ELR (cell line): ENCODE measurements around the gene PAK6.

Source experiments
- DNase-seq: peaks from one replicate; pipeline ENCODE4 v3.0.0-alpha.2; 2015; ENCODE audit warnings: low read depth

The PAK6 gene

DNA sequence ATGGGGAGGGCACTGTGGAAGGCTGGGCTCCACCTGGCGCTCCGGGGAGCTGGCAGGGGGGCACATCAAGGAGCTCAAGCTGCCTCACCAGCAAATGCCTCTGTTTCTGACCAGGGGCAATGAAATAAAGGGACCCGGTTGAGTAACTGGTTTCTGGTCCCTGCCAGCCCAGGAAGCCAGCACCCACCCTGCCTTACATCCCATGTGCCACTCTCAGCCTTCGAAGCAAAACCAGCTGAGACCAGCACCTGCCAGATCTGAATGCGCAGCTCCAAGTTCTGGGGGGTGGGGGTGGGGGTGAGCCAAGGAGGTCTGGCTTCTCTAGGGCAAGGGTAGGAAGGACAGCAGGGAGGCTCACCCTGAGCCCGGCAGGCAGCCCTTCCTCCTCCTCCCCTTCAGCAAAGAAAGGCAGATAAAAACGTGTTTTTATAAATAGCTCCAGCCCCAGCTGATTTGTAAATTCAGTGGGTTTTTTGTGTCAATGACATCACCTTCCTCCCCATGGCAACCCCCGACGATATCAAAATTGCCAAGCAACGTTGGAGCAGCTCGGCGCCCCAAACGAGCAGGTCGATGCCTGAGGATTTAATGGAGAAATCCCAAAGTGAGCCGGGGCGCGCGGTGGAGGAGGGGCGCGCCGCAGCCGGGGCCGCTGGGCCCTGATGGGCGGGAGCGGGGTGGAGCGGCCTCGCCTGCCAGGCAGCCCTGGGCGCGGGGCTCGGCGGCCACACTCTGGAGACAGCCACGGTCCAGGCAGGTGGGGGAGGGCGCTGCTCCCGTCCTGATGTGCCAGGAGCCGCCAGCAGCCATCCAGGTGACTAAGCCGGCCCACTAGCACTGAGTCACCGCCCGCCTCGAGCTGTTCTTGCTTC lies at the start of gene PAK6:
PAK6 (plus strand) TSS at position 532 of the 872 bp plus-strand sequence. CDS start 25,723 bp downstream, outside the sequence.
- DNase-seq, result peak; percentile 80

DNA sequence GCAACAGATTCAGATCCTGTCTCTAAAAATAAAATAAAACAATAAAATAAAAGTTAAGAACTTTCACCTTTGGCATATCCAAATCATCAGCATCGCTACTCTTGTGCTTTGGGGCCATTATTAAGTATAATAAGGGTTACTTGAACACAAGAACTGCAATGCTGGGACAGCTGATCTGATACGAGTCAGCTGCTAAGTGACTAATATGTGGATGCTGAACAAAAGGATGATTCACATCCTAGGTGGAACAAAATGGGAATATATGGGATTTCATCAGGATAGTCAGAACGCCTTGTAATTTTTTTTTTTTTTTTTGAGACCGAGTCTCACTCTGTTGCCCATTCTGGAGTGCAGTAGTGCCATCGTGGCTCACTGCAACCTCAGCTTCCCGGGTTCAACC lies 48.3 kb upstream of the PAK6 start:
- peak; percentile 90 for DNase-seq

GRCh38 chr15:40192942-40193341 lies 45.9 kb upstream of the PAK6 start:
- peak; percentile 41 for DNase-seq

GRCh38 chr15:40197434-40197833 lies 41.4 kb upstream of the PAK6 start:
- DNase-seq, result no peak

DNA sequence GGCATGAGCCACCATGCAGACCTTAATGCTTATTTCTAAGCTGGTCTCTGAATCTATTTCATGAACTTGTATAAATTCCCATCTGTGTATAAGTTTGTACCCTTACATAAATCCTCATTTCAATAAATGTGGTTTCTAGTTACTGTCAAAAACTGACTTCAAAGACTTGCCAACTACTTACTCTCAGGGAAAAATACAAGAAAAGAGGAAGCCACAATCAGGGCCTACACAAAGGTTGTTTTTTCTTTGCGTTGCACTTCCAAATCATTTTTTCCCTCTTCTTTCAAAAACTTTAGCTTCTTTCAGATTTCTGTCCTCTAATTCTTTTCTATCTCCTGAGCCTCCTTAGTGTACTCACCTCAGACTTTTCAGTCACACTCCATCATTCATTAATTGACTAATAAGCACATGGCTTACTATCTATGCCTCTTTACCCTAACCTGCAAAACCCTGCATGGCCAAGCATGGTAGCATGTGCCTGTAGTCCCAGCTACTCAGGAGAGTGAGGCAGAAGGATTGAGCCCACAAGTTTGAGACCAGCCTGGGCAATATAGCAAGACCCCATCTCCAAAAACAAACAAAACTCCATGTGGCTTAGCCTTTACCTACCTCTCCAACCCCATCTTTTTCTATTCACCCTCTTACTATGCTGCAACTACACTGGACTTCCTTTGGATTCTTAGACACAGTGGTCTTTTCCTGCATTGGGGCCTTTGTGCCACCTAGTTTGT lies 40.3 kb upstream of the PAK6 start:
- DNase-seq, result no peak

DNA sequence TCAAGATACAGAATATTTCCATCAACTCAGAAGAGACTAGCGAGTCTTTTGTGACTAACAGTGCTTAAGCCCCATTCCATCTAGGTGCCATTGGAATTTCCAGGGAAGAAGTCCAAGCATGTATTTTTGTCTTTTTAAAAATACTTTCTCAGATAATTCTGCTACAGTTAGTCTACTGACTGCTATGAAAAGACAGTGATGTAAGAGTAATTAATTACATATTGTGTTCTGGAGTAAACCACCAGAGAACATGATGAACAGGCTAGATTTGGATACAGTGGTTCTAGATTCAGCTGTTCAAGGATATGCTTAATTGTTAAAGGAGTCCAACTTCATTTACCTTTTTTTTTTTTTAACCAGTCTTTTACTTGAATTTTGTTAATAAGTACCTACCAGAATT lies 34.8 kb upstream of the PAK6 start:
- no peak for DNase-seq

- peak; percentile 75 for DNase-seq
These were observed 21.6 kb upstream of the PAK6 start for GRCh38 chr15:40217166-40217824.

DNA sequence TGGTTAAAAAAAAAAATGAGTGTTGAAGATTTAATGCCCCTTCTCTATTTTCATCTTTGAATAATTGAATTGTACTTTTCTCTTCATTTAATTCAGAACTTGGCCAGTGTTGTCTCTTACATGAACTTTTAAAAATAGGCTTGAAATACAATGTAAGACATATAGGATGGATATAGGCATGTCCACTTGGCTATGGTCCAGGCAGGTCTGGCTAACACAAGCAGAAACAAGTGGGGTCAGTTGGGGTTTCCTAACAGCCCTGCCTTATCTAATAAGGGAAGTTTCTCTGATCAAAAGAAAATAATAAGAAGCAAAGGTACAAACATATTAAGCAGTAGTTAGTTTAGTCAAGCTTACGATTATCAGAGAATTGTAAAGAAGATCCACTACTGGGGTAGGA lies 19.1 kb upstream of the PAK6 start:
- no peak for DNase-seq

- no peak for DNase-seq
These were observed 16.7 kb upstream of the PAK6 start for GRCh38 chr15:40222131-40222530.

DNA sequence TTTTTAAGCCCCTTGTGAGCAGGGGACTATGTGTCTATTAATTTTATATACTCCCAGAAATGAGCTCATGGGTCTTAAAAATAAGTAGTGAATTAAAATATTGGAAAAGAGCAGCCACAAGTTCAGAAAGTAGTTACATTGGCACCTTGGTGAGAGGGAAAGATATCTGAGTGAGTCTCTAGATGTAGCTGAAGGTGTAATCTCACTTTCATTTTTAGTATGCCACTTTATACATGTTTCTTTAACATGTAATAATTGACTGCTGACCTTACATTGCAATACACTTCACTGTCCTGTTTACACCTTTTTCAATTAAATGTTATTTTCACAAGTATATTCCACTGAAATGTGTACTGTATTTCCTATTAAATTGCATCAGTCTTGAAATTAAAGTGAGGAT lies 12.1 kb upstream of the PAK6 start:
- no peak for DNase-seq

- DNase-seq, result no peak
These were observed 9.5 kb upstream of the PAK6 start for GRCh38 chr15:40229316-40229715.

DNA sequence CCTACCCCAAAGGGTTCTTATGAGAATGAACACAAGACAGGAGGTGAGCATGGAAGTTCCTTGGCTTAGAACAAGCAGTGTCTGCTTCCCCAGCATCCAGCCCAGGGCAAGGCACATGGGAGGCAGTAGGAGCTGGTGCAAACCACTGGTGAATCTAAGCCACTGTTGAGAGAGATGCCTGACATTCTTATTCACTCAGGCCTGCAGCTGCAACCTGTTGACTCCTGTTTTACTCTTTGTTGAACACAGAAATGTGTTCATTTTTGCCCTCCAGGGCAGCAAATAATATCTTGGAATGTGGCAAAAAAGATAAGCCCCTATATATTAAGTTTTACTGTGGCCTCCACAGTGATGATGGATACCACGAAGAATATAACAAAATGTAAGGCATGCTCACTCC lies 8.9 kb upstream of the PAK6 start:
- DNase-seq, result no peak

DNA sequence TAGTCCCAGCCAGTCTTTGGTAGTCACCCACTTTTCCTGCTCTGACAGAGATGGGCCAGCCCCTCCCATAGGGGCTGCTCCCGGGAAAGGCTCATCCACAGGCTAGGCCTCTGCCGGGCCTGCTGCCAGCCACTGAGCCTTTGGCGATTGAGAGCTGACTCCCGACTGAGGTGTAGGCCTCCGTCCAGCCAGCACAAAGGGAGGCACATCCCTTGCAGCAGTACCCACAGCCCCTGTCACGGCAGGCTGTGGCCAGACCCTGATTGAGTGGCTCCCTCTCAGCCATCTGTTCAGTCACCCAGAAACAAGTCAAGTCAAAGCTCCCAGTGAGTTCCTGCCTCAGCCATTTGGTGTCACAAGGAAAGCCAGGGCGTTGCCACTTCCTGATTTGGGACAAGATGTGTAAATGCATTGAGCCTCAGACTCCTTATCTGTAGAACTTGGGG lies 6.2 kb upstream of the PAK6 start:
- no peak for DNase-seq

- no peak for DNase-seq
These were observed 4.9 kb upstream of the PAK6 start for GRCh38 chr15:40233727-40234577.

GRCh38 chr15:40234783-40235182 lies 4.1 kb upstream of the PAK6 start:
- no peak for DNase-seq

DNA sequence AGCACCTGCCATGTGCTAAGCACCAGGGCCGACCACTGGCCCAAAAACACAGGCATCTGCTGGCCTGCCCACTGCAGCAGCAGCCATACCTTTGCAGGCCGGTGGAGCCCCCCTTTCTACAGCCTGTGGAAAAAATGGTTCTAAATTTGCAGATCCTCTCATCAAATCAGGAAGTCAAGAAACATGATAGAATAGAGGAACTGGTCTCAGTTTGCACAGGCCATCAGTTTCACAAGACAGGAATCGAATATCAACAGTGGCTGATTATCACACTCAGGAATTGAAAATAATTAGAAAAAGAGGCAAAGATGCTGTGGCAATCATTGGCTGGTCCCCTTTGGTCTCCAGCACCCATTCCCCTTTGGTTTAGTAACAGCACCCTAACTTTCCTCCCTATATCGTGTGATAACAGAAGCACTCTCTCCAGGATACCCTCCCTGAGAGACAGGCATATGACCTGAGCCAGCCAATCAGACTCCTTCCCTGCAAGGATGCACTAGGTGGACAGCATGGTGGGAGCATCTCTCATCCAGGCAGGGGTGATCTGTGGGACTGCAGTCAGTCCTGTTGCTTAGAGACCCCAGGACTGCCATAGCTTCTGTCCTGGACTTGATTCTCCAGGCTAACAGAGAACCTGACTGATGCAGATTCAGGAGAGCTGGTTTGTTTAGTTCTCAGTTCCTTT lies 3.5 kb upstream of the PAK6 start:
- DNase-seq, result no peak

GRCh38 chr15:40239404-40239692 lies 485 bp downstream of the PAK6 start:
- no peak for DNase-seq

- DNase-seq, result no peak
These were observed 1.1 kb downstream of the PAK6 start for GRCh38 chr15:40239693-40240618.

DNA sequence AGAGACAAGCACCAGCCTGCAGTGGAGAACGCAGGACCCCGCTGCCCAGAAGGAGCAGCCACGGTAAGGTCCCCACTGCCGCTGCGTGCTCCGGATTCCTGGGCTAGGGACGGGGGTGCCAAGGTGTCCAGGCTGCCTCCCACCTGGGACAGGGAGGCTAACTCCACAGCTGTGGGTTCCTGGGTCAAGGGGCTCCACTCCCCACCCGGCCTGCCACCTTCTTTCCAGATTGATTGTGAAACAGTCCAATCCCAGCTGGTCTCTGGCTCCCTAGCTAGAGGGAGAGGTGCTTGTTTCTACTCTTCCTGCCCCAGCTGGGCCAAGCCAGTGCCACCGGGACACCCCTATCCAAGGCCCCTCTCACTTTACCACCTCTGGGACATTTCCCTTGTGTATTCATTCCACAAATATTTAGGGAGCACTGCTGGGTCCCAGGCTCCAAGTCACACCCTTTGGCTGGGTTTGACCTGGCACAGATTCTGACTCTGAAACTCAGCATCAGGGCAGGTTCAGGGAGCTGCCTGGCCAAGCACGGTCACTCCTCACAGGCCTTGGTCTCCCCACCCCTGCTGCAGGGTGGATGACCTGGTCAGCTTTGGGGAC lies 1.9 kb downstream of the PAK6 start:
- no peak for DNase-seq
